HG02840 (cell line): Measurements from ENCODE around the gene KLHL21.
A peak's percentile ranks its signal among the peaks of the same experiment; 100 is the strongest.

Experiments
- ATAC-seq: cut with Tn5 transposase; IDR thresholded peaks from one replicate; pipeline ENCODE4 v1.9.1; 2021; ENCODE audit warnings: mild to moderate bottlenecking, moderate library complexity, moderate number of reproducible peaks; ENCODE audit not compliant: unreplicated experiment, low FRiP score

The KLHL21 gene

GRCh38 chr1:6627031-6627430 lies 24.4 kb upstream of the KLHL21 start:
- ATAC-seq: no peak

GRCh38 chr1:6625584-6626149 lies 23.0 kb upstream of the KLHL21 start:
- ATAC-seq: peak; percentile 21

GRCh38 chr1:6624710-6625583 lies 22.3 kb upstream of the KLHL21 start, which contains the start of gene THAP3:
TSS of gene THAP3 (plus strand) at chr1:6624868. CDS start at chr1:6625219, 351 bp downstream.
- peak; percentile 79 for ATAC-seq

- ATAC-seq: no peak
Measured at GRCh38 chr1:6623269-6623965, 20.7 kb upstream of the KLHL21 start.

- no peak for ATAC-seq
Measured at GRCh38 chr1:6622396-6623152, 19.9 kb upstream of the KLHL21 start.

- no peak for ATAC-seq
Measured at GRCh38 chr1:6621429-6622391, 19.0 kb upstream of the KLHL21 start.

GRCh38 chr1:6619045-6619444 lies 16.4 kb upstream of the KLHL21 start:
- no peak for ATAC-seq

- ATAC-seq: no peak
Measured at GRCh38 chr1:6614929-6615785, 12.5 kb upstream of the KLHL21 start.

- ATAC-seq: no peak
Measured at GRCh38 chr1:6614019-6614928, 11.6 kb upstream of the KLHL21 start.

GRCh38 chr1:6613361-6614018 lies 10.8 kb upstream of the KLHL21 start, which contains the start of gene PHF13:
TSS of gene PHF13 (plus strand) at chr1:6613731. CDS start at chr1:6614067, 336 bp downstream.
- ATAC-seq: peak; percentile 90

- ATAC-seq: no peak
Measured at GRCh38 chr1:6612641-6613360, 10.1 kb upstream of the KLHL21 start.

GRCh38 chr1:6603915-6604558 lies 1.4 kb upstream of the KLHL21 start:
- ATAC-seq: no peak

GRCh38 chr1:6603238-6603914 lies 707 bp upstream of the KLHL21 start:
- ATAC-seq: peak; percentile 8

- peak; percentile 3 for ATAC-seq
Measured at GRCh38 chr1:6601923-6602668, 573 bp downstream of the KLHL21 start.
